Embryonic facial prominence (tissue), 1 donor: ENCODE measurements around the gene DOCK9.

Source experiments
- DNase-seq: peaks from one replicate; pipeline ENCODE4 v3.0.0-alpha.2; 2016; ENCODE audit errors: extremely low spot score

Gene DOCK9

GRCh38 chr13:98975822-98976261 is 2.0 kb downstream of the DOCK9 start:
- DNase-seq, result no peak

DNA sequence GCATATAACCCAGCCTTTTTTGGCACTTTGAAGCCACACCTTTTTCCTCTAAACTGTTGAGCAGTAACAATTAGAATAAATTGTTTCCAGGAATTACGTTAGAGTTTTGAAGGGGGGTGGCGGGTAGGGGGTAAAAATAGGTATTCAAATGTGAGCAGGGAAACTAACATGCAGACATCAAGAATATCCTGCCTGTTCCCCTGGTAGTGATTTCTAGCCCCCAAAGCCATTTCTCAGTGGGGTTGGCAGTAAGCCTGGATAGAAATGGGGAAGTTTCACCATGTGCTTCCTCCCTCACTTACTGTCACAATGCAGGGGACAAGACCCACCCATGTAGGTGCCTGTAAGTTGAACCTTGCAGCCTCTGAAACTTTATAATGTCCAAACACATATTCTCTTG is 3.8 kb downstream of the DOCK9 start:
- no peak for DNase-seq

GRCh38 chr13:98972627-98973026 is 5.2 kb downstream of the DOCK9 start:
- DNase-seq, result no peak

GRCh38 chr13:98972059-98972458 is 5.8 kb downstream of the DOCK9 start:
- DNase-seq, result no peak

GRCh38 chr13:98970330-98970729 is 7.5 kb downstream of the DOCK9 start:
- DNase-seq, result no peak

DNA sequence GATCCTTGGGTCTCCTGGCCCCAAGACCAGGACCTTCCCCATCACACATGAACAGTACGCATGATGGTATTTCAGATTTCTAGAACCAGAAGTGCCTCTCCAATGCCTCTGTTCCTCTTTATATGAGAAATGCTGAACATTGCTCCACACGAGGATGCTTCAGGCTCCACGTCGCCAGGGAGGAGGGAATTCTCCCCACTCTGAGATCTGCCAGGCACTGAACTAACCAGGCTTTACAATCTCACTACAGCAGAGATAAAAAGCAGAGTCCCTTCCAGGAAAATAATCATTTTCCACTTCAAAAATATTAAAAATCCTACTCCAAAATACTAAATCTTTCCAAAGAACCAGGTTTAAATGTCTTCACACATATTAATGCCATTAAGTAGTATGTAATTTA is 10.4 kb downstream of the DOCK9 start:
- no peak for DNase-seq

DNA sequence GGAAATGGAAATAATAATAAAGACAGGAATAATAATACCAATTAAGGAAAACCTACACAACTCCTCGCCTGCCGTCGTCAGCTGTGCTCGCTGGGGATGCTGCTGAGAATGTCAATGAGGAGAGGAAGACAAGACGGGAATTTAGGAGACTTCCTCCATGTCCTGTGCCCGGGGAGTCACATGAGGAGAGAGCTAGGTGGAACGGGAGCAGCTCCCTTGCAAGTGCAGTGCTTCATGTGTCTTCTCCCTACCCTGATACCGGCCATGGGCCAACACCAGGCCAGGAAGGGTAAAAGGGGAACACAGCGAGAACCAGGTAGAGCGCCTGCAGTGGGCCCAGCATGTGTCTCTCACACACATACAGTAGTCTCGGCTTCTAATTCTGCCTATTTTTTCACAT is 11.8 kb downstream of the DOCK9 start:
- DNase-seq, result no peak

DNA sequence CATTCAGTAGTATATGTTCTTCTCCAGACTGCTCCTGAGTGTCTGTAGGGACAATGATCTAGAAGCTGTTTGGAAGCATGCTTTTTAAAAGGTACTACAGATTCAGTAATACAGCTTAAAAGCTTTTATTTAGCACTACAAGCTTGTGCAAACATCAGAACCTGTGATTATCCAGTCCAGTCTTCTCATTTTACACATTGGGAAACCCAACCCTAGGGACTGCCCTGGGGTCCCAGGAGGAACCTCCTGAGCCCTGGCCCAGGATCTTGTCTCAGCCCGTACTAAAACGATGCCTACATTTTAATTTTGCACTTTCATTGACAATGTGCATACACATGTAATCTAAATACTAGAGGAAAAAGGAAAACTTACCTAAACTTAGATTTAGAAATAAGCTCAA is 12.5 kb downstream of the DOCK9 start:
- DNase-seq, result no peak

DNA sequence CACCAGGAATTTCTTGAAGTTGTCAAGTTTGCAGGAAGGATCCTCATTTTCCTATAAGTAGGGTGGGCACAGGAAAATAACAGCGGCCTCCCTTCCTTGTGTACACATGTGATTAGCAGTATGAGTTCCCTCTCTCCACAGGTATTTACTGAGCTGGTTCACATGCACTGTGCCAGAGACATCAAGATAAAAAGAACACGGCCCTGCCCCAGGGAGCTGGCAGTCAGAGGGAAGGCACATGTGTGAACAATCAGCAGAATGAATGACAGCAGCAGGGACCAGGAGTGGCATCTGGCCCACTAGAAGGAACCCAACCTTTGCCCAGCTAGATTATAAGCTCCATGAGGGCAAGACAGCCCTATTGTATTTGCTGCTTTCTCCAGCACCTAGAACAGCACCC is 13.9 kb downstream of the DOCK9 start:
- no peak for DNase-seq

- DNase-seq, result no peak
Measured at GRCh38 chr13:98962901-98963590, 14.8 kb downstream of the DOCK9 start.

- DNase-seq, result no peak
Measured at GRCh38 chr13:98961503-98962105, 16.3 kb downstream of the DOCK9 start.

DNA sequence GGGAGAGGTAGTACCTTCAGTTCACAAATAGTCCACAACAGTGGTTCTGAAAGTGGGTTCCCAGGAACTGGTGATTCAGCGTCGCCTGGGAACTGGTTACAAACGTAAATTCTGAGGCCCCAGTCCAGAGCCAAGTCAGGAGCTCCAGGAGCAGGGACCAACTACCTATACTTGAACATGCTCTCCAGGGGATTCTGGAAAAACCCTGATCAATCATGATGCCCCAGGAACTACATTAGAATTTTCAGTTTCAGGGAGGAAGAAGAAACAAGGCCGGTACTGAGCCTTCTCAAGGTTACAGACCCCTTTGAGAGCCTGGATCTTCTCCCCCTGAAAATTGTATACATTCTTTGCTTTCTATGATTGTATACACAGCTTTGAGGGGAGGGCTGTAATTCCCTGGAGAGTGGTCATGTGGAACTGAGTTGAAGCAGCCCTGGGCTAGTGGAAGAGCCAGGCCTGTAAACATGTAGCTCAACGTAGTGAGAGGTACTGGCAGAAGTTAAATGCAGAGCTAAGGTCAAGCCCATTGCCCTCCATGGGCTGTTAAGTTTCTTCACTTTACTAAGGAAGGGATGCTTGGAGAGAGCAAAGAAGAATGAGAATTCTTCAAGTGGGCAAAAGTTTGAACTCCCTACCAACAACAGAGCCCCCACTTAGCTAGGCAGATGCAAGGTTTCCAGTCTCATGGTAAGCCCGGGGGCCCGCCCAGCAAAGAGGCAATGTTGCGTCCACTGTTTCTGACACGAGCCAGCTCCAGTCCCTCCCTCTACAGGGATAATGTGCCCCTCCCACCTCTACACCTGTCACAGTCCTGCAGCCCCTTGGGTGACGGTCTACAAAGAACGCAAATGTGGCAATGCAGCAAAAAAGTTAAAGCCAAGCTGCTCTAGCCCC is 17.0 kb downstream of the DOCK9 start:
- DNase-seq, result no peak

DNA sequence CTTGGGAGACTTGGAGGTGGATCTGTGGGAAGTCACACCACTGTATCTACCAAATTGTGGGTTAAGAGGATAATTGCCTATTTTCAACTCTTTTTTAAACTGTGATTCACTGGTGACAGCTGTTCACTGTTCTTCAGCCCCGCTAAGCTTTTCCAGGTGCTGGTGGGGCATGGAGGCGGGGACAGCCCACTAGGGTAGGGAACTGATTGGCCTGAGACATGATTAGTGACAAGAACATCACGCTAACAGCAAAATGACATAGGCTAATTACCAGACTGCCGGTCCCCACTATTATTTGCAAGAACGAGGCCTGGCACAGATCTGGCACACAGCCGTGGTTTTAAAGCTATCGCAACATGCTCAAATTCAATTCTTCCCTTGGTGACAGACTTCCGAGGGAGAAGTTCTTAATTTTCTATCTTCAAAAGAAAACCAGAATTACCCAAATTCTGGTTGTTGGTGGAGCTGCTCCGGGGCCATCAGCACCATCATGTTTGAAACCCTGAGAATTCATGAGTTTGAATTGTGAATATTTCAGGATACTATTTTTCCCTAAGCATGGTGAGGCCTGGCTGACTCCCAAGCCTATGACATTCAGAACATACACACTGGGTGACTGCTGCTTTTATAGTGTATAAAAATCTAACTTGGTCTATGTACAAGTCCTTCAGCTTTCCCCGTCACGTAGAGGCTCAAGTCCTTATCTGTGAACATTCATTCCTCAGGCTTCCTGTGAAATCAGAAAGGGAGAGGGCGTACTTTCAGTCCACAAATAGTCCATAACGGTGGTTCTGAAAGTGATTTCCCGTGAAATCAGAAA is 17.9 kb downstream of the DOCK9 start:
- no peak for DNase-seq

DNA sequence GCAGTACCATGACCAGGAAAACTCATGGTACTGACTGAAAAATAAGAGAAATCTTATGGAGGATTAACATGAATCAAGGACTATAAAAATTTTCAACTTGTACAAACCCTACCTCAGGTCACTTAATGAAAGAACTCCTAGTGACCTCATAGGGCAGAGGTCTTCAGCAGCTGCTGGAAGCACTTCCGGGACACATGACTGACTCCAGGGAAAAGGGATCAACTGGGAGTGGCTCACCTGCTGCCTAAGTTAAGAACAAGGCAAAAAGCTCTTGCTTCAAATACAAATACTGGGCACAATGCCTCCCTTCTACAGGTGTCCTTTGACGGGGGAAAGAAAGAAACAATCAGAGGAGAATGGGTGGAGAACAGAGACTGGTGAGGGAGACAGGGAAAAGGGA is 18.6 kb downstream of the DOCK9 start:
- DNase-seq, result no peak

DNA sequence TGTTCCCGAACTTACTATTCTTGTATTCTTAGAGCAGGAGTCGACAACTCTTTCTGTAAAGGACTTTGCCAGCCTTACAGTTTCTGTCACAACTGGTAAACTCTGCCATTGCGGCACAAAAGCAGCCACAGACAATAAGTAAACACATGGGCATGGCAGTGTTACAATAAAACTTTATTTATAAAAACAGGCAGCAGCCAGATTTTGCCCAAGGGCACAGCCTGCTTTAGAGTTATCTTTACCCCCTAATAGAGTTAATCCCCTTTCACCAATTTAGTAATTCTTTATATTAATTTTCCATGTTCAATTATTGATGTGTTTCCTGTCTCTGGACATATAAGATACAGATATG is 19.4 kb downstream of the DOCK9 start:
- DNase-seq, result no peak

- DNase-seq, result no peak
Measured at GRCh38 chr13:98957731-98958442, 20.0 kb downstream of the DOCK9 start.

DNA sequence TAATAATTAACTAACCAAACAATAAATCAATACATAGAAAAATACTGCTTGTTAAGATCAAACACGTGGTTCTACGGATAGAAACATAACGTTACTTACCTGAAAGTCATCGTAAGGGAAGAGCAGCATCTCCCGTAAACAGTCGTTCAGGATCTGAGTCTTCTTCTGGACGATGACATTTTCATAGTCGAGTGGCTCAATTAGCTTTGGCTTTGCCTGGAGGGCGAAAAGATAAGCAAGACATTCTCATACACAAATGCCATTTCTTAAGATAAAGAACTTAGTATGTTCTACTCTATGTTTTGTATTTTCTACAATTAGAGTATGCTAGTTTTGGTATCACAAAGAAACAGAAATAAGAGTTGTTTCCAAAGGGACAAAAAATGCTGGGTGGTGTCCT is 22.5 kb downstream of the DOCK9 start:
- no peak for DNase-seq

- DNase-seq, result no peak
Measured at GRCh38 chr13:98954313-98954712, 23.6 kb downstream of the DOCK9 start.

GRCh38 chr13:98951266-98951665 is 26.6 kb downstream of the DOCK9 start:
- DNase-seq, result no peak

- no peak for DNase-seq
Measured at GRCh38 chr13:98950705-98951104, 27.2 kb downstream of the DOCK9 start.

- no peak for DNase-seq
Measured at GRCh38 chr13:98947925-98948324, 29.9 kb downstream of the DOCK9 start.
